GM18505 (cell line): ENCODE data around the gene UAP1L1.

Experiments used
- ATAC-seq: cut with Tn5 transposase; IDR thresholded peaks from one replicate; pipeline ENCODE4 v1.9.1; 2021; ENCODE audit not compliant: unreplicated experiment
- POLR2A ChIP-seq: IDR thresholded peaks from 4 replicates; pipeline ENCODE4 v1.6.1; 2011; ENCODE audit warnings: borderline replicate concordance; ENCODE audit not compliant: insufficient read depth, insufficient read length; ENCODE audit errors: extremely low read depth

The UAP1L1 gene

DNA sequence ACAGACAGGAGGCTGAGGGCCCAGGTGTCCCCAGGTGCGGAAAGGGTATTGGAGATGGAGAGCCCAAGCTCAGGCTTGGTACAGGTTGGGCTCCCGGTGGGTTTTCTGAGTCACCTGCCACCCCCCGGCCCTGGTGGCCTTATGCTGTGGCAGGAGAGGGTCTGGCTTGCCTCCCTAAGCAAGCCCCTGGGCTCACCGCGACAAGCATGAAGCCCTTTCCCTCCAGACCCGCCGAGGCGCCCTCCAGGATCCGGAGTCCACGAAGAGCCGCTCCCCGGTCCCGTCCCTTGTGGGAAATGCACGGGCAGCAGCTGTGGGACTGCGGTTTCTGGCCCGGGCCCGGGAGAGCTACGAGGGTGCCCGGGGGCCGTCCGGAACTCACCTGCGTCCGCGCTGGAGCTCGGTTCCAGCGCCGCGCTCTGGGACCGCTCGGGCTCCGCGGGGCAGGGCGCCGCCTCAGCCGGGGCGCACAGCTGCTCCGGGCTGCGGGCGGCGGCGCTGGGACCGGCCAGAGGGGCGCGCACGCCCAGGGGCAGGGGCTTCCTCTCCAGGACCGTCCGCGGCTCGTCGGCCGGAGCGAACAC lies 7.7 kb upstream of the UAP1L1 start:
- ATAC-seq: peak; percentile 7

DNA sequence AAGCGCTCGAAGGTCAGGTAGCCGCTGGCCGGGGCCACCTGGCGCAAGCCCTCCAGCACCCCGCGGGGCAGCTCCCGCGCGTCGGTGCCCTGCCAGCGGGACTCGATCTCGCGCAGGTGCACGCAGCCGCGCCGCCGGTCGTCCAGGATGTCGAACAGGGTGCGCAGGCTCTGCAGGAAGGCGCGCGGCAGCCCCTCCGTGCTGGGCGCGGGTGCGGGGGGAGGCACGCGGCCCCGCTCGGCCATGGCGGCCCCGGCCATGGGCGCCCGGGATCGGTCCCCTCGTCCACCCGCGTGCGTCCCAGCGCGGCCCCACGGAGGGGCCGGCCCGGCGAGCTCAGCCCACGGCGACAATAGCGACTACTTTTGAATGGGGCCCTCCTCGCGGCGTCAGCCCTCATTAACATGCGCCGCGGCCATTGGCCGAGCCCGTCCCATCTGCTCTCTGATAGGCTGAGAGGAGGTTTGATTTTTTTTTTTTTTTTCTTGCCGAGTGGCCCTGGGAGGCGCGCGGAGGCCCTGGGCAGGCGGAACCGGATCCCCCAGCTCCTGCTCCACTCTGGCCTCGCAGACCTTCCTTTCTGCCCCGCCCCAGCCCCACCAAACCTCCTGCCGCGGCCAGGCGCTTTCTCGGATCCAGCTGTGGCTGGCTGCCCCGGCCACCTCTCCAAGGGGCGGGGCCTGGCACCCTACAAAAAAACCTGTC lies 7.0 kb upstream of the UAP1L1 start, which contains the start of gene SAPCD2:
Gene SAPCD2 (minus strand): TSS at position 357 of the 705 bp plus-strand sequence. CDS start 97 bp downstream, at position 260.
- ATAC-seq: peak; percentile 69
- peak; percentile 61 for TF ChIP-seq POLR2A

More for the DNA sequence above, 7.7 kb upstream of the UAP1L1 start:
- TF ChIP-seq POLR2A: no peak

DNA sequence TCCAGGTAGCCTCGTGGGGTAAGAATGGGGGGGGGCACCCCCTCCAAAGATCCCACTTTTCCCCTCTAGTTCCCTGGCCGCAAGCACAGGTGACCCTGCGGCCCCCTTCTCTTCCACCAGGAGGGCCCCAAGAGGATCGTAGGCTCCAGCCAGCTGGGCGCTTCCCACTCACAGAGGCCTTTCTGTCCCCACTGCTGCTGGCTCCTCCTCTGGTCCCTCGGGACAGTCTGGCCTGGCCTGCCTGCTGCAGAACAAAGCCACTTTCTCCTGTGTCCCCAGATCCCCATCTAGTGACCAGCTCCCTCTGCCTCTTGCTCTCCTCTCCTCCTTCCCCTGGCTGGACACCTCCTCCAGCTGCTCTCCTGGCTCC lies 6.4 kb upstream of the UAP1L1 start:
- no peak for TF ChIP-seq POLR2A
- ATAC-seq: peak; percentile 8

DNA sequence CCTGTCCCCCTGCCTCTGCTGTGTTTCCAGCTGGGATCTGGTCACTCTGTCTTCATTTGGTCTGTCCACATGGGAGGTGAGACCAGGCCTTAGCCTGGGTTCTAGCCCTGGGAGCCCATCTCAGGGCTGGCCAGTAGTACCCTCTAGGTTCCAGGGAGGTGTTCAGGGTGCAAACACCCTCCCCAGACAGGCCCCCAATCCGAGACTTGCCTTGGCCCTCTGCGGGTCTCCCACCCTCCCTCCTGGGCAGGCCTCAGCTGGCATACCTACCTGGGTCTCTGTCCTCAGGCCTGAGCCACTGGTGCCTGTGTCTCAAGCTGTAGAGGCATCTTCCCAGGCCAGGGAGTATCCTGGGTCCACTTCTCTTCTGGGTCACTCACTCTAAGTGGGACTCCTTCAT lies 6.0 kb upstream of the UAP1L1 start:
- no peak for ATAC-seq

DNA sequence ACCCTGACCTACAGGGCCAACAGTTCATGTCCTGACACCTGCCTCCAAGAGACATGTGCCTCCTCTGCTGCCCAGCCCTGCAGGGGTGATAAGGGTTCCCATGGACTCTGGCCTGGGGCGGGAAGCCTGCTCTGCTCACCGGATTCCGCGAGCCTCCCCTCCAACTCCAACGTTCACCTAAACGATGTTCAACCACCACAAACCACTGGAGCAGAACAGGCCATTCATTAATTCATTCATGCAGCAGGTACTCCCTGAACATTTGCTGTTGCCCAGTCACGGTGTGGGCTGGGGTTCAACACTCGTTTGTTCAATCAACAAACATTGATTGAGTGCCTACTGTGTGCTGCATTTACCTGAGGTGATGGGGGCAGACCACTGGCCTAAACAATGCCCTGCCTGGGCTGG lies 3.3 kb upstream of the UAP1L1 start:
- no peak for TF ChIP-seq POLR2A
- ATAC-seq: no peak

More for the DNA sequence above, 6.0 kb upstream of the UAP1L1 start:
- TF ChIP-seq POLR2A: no peak

DNA sequence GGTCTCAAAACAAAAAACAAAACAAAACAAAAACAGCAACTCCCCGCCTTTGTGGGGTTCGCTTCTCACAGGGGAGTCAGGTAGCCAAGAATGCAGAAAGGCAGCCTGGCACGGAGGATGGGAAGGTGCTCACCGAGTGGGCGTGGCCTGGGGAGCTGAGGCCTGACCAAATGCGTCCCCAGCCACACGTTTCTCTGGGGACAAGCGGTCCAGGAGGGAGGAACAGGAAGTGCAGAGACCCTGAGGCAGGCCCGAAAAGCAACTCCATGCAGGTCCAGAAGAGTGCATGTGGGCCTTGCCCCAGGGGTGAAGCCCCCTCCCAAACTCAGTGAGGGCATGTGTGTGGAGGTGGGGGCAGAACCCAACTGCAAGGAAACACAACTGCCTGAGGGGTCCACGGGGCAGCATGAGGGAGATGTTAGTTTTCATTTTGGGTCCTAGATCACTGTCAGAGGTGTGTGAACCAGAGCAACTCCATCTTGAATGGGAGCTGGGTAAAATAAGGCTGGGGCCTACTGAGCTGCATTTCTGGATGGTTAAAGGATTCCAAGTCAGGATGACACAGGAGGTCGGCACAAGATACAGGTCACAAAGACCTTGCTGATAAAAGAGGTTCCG lies 2.6 kb upstream of the UAP1L1 start:
- no peak for TF ChIP-seq POLR2A
- ATAC-seq: no peak

DNA sequence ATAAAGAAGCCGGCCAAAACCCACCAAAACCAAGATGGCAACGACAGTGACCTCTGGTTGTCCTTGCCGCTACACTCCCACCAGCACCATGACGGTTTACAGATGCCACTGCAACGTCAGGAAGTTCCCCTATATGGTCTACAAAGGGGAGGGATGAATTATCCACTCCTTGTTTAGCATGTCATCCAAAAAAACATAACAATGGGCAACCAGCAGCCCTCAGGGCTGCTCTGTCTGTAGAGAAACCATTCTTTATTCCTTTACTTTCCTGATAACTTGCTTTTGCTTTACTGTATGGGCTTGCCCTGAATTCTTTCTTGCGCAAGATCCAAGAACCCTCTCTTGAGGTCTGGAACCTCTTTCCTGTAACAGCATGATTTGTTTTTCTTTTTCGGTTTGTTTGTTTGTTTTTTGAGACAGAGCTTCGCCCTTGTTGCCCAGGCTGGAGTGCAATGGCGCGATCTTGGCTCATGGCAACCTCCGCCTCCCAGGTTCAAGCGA lies 2.0 kb upstream of the UAP1L1 start:
- no peak for ATAC-seq
- TF ChIP-seq POLR2A: no peak

DNA sequence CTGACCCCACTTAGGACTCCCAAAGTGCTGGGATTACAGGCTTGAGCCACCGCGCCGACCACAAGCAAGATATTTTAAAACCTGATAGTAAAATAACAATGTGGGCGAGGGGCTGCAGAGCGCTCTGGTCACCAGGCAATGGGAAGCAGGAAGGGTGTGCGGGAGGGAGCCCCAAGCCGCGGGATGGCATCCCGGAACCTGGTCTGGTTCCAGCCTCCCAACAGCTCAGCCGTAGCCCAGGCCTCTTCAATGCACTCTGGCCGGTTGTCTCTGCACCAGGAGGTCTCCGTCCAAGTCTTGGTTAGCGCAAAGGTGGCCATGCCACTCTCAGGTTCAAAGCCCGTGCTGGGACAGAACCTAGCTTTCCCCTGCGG lies 694 bp upstream of the UAP1L1 start:
- no peak for ATAC-seq
- no peak for TF ChIP-seq POLR2A

DNA sequence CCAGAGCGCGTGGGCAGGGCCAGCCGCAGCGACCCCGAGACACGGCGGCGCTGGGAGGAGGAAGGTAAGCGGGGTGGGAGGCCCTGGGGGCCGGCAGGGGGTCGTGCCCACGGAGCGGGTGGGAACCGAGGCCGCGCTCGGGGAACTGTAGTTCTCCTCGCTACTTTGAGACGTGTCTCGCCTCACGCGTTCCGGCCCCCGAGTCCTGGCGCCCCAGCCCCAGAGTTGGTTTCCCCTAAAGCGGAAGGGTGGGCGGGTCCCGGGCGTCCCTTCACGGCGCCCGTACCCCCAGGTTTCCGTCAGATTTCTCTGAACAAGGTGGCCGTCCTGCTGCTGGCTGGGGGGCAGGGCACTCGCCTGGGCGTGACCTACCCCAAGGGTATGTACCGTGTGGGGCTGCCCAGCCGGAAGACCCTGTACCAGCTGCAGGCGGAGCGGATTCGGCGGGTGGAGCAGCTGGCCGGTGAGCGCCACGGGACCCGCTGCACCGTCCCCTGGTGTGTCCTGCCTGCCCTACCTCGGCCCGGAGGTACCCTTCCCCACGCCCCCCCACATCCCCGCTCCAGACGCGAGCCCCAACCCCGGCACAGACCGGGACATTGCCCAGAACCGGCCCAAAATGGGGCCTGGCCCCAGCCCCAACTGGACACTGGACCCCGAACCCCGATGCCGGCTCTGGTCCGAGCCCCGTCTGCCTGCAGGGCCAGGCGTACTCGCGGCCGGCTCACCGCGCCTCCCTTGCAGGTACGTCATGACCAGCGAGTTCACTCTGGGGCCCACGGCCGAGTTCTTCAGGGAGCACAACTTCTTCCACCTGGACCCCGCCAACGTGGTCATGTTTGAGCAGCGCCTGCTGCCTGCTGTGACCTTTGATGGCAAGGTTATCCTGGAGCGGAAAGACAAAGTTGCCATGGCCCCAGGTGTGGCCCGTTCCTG lies 709 bp downstream of the UAP1L1 start:
- no peak for TF ChIP-seq POLR2A
- peak; percentile 21 for ATAC-seq

DNA sequence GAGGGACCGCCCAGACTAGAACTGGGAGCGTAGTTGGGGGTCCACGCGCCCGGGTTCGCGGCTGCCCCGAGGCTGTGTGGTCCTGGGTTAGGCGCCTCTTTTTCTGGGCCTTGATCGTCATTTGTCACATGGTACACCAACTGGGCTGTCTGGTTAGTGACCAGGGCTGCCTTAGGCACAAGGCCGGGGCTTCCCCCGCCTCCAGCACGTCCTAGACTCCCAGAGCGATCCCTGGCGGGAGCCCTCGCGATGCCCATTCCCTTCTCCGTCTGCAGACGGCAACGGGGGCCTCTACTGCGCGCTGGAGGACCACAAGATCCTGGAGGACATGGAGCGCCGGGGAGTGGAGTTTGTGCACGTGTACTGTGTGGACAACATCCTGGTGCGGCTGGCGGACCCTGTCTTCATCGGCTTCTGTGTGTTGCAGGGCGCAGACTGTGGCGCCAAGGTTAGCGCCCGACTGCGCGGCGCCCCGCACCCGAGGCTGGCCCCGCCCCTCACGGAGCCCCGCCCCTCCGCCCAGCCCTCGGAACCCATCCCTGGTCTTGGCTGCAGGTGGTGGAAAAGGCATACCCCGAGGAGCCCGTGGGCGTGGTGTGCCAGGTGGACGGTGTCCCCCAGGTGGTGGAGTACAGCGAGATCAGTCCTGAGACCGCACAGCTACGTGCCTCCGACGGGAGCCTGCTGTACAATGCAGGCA lies 1.5 kb downstream of the UAP1L1 start:
- no peak for ATAC-seq
- no peak for TF ChIP-seq POLR2A

DNA sequence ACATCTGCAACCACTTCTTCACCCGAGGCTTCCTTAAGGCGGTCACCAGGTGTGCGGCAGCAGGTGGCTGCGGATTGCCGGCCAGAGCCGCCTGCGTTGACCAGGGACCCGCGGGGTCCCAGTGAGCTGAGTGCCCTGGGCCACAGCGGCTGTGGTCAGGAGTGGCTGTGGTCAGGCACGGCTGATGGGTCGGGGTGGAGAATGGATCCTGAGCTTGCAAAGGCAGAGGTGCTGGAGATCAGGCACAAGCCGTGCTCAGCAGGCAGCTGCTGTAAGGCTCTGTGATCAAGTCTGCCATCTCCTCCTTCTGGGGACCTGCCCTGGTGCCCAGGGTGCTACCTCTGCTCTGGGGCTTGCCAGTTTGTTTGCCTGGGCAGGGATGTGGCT lies 2.1 kb downstream of the UAP1L1 start:
- TF ChIP-seq POLR2A: no peak

More for the DNA sequence above, 2.1 kb downstream of the UAP1L1 start:
- ATAC-seq: no peak
